ENCODE measurements around the gene TNXB.
"Not testable (repeated sequence)": the region's sequence is repeated elsewhere in the genome, so short reads cannot be mapped to it uniquely, and the experiment has no call there.

TNXB gene

DNA sequence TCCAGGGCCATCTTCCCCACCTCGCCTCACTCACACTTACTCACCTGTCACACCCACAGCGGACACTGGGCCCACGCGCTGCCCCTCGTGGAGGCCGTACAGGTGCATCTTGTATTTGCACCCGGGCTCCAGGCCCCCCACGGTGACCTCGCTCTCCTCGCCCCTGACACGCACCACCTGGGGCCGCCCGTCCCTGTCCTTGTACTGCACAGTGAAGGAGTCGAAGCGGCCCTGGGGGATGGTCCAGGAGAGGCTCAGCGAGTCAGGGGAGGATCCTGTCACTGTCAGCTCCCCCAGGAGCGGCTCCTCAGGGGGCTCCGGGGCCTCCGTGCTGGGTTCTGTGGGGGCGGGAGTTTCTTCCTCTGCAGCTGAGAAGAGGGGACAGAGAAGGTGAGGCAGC, 56.5 kb downstream of the TNXB start:
- DNase-seq, result not testable (repeated sequence)

DNA sequence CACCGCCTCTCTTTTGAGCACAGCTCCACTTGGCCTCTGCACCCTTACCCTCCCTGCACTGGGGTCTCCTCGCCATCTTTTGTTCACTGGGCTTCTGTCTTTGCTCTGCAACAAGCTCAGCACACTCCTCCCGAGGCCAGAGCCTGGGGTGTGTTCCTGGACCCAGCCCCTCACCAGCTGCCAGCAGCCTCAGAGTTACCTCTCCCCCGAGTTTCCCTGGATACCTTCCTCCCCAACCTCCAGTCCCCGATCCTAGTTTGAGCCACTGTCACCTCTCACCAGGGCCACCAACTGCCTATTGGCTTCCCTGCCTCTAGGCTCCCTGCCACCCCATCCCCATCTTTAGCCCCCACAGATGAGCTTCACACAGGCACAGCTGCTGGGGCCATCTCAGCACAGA, 58.6 kb downstream of the TNXB start:
- DNase-seq, result no peak

DNA sequence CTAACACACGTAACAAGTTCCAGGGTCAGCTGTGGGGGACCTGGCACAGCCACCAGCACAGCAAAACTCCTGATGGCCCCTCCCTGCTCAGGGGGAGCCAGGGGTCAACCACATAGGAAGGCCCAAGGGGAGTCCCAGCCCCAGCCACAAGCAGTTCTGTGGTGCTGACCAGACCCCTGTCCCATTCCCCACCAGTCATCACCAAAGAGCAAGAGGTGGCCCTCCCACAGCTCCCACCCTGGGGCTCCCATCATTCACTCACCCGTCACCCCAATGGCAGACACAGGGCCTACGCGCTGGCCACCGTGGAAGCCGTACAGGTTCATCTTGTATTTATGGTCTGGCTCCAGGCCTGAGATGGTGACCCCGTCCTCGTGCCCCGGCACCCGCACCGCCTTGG, 59.4 kb downstream of the TNXB start:
- DNase-seq, result not testable (repeated sequence)

DNA sequence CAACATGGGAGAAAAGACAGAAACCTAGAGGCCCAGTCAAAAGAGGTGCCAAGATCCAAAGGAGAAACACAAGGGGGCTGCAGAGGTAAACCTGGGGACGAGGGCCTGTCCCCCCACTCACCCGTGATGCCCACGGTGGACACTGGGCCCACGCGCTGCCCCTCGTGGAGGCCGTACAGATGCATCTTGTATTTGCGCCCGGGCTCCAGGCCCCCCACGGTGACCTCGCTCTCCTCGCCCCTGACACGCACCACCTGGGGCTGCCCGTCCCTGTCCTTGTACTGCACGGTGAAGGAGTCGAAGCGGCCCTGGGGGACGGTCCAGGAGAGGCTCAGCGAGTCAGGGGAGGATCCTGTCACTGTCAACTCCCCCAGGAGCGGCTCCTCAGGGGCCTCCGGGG, 60.0 kb downstream of the TNXB start:
- DNase-seq, result not testable (repeated sequence)

DNA sequence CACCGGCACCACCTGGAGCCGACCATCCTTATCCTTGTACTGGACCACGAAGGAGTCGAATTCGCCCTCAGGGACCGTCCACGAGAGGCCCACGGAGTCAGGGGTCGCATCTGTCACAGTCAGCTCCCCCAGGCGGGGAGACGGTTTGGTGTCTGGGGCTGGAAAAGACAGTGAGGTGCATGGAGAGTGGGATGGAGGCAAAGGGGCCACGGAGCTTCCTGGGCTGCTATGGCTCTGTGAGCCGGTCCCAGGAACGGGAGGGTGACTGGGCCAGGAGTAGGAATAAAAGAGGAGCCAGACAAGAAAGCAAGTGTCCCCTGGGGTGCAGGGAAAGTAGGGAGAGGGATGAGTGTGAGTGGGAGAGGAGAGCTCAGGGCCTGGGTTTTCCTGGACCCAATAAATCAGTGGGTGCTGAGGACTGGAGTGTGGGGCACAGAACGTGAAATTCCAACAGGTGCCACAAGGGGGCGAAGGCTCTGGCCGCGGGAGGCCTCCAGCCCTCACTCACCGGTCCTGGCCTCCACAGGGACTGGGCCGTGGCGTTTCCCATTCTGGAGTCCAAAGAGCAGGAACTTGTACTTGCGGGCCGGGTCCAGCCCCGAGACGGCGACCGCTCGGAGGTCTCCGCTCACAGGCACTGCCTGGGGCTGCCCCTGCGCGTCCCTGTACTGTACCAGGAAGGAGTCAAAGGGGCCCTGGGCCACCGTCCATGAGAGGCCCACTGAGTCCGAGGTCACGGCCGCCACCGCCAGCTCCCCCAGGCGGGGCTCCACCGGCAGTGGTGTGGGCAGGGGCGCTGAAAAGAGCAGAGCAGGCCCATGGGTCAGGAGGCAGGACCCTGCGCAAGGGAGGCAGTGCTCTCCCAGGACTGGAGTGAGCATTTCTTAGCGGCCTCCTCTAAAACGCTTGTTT, 61.0 kb downstream of the TNXB start:
- peak; percentile 91 for DNase-seq

DNA sequence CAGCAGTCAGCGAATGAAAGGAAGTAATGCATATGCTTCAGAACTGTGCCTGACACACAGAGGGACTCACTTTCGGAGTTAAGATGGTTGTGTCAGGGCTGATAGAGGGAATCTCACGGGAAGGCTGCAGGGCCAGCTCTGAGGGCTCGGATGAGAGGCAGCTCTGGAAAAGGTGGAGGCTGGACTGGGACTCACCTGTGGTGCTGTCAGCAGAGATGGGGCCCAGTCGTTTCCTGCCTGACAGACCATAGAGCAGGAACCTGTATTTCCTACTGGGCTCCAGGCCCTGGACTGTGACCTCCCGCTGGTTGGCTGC, 61.6 kb downstream of the TNXB start:
- DNase-seq, result no peak

DNA sequence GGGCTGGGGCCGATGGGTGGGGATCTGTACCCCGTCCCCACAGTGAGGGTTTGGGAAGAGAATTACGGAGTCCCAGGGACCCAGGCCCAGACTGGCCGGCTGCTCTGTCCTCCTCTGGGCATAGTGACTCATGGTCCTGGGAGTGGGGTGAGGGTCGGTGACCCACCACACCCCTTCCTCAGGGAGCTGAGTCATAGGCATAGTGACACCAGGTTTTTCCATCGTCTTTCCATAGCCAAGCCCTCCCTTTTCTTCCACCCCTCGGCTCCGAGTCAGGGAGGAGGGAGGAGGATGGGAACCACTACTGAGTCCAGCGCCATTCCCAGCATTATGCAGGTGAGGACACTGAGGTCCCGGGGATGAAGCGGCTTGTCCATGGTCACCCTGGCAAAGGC, 62.1 kb downstream of the TNXB start:
- DNase-seq, result no peak

DNA sequence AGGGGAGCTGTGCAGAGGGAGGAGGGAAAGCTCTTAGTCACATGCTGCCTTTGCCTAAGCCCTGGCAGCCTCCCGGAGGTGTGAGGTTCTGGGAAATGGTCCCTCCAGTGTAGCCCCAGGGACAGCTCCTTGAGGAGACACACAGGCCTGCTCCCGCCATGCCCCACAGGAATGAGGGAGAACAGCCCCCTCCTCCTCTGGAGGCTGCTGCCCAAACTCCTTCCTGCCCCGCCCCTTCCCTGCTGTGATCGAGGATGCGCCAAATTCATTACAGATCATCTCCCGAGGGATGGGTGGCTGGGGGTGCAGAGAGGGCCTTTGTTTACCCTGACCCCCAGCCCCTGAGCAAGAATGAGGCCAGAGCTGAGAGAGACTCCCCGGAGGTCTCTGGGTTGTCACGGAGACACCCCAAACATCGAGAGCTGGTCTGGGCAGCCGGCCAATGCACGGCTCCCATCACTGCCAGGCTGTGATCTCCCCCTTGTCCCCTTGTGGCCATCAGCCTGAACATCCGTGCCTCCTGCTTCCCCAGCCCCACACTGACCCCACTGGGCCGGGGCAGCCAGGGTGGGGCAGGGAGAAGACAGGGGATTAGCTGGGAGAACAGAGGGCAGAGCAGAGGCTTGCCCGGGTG, 62.6 kb downstream of the TNXB start:
- DNase-seq, result no peak

DNA sequence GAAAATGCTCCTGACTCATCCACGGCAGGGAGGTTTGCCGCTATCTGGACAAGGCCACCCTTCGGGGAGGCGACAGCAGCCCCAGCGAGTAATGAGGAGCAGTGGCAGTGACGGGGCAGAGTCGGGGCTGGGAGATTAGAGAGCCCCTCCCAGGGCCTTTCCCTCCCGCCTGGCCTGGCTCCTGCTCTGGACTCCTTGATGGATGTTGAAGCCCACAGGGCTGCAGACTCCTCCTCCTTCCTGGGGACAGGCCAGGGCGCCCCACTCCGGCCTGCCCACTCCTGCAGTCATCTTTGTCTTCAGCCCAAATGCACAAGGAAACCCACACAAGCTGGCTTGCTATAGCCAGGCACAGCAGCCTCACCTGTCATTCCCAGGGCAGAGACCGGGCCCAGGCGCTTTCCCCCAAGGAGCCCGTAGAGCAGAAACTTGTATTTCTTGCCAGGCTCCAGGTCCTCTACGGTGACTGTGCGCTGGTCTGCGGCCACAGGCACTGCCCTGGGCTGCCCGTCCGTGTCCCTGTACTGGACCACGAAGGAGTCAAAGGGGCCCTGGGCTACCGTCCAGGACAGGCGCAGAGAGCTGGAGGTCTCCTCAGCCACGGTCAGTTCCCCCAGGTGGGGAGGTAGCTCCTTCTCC, 63.2 kb downstream of the TNXB start:
- no peak for DNase-seq

DNA sequence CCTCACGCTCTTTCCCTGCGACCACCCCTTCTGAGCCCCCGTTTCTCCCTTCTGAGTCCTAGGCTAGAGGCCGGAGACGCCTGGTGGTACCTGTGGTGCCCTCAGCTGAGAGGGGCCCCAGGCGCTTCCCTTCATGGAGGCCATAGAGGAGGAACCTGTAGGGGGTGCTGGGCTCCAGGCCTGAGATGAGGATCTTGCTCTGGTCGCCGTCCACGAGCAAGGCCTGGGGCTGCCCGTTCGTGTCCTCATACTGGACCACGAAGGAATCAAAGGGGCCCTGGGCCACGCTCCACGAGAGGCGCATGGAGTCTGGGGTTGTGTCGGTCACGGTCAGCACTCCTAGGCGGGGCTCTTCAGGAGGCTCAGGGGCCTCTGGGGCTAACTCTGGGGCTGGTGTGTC, 64.2 kb downstream of the TNXB start:
- DNase-seq, result not testable (repeated sequence)

DNA sequence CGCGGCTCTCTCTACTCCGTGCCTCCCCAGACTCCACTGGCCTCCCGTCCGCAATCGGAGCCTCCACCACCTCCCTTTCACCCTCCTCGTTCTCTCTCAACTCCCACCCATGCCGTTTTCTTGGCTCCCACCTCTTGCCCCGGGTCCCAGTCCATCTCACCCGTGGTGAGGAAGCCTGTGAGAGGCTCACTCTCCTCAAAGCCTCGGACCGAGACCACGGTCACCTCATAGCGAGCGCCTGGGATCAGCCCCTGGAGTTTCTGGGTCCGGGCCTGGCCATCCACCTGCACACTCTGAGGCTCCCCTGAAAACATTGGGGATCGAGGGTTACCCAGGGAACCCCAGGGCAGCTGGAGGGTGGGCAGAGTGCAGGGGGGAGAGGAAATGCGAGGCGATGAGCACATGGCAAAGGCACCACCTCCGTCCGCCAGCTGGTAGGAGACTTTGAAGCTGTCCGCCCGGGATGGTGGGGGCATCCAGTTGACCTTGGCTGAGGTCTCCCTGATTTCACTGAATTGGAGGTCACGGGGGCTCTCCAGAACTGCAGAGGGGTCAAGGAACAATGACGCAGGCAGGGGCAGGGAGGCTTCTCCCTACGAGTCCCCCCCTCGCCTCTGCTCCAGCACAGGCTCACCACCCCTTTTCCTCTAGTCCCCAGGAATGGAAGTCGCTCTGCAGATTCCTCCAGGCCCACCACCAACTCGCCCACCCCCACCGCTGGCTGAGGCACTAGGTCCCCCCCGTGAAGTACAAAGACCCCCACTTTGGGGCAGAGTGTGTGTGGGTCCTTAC, 65.4 kb downstream of the TNXB start:
- DNase-seq, result not testable (repeated sequence)

DNA sequence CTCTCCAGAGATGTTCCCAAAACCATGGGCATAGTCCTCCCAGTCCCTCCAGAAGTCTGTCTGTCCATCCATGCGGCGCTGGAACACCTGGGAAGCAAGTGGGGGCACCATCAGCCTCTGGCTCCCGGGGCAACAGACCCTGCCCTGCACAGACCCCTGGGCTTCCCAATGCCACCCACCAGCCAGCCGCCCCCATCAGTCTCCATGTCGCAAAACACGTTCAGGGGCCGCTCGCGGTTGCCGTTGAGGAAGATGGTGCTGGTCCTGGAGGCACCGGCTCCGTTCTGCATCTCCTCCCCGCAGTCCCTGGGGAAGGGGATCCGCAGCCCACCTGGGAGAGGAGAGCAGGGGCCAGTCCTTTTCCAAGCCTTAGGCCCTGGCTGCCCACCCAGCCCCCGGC, 66.9 kb downstream of the TNXB start:
- DNase-seq, result not testable (repeated sequence)

DNA sequence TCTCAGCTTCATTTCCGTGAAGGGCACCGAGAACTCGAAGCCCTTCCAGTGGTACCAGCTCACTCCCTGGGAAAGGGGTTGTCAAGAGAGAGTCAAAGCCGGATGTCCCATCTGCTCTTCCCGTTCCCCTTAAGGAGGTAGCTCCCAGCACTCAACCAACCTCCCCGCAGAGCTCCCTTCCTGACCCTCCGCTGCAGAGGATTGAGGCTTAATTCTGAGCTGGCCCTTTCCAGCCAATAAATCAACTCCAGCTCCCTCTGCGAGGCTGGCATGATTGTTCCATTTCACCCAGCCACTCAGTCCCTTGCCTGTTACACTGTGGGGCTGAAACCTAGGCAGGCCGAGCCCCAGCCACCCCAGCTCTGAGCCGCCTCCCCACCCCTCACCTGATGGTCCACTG, 67.8 kb downstream of the TNXB start:
- DNase-seq, result not testable (repeated sequence)

DNA sequence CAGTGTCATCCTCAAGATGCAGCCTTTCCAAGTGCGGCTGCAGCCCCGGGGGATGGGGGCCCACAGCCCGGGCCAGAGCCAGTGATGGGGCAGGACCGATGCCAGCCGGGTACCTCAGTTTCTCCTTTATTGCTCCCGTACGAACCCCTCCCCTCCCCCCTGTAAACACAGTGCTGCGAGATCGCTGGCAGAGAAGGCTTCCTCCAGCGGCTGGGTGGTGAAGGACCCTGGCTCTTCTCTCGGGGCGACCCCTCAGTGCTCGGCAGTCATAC, 68.2 kb downstream of the TNXB start:
- not testable (repeated sequence) for DNase-seq

DNA sequence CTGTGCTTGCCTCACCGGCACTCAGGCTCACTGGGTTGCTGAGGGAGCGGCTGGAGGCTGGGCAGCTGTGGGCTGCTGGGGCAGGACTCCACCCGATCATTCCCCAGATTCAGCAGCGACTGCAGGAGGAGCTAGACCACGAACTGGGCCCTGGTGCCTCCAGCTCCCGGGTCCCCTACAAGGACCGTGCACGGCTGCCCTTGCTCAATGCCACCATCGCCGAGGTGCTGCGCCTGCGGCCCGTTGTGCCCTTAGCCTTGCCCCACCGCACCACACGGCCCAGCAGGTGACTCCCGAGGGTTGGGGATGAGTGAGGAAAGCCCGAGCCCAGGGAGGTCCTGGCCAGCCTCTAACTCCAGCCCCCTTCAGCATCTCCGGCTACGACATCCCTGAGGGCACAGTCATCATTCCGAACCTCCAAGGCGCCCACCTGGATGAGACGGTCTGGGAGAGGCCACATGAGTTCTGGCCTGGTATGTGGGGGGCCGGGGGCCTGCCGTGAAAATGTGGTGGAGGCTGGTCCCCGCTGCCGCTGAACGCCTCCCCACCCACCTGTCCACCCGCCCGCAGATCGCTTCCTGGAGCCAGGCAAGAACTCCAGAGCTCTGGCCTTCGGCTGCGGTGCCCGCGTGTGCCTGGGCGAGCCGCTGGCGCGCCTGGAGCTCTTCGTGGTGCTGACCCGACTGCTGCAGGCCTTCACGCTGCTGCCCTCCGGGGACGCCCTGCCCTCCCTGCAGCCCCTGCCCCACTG, 68.7 kb downstream of the TNXB start:
- not testable (repeated sequence) for DNase-seq

DNA sequence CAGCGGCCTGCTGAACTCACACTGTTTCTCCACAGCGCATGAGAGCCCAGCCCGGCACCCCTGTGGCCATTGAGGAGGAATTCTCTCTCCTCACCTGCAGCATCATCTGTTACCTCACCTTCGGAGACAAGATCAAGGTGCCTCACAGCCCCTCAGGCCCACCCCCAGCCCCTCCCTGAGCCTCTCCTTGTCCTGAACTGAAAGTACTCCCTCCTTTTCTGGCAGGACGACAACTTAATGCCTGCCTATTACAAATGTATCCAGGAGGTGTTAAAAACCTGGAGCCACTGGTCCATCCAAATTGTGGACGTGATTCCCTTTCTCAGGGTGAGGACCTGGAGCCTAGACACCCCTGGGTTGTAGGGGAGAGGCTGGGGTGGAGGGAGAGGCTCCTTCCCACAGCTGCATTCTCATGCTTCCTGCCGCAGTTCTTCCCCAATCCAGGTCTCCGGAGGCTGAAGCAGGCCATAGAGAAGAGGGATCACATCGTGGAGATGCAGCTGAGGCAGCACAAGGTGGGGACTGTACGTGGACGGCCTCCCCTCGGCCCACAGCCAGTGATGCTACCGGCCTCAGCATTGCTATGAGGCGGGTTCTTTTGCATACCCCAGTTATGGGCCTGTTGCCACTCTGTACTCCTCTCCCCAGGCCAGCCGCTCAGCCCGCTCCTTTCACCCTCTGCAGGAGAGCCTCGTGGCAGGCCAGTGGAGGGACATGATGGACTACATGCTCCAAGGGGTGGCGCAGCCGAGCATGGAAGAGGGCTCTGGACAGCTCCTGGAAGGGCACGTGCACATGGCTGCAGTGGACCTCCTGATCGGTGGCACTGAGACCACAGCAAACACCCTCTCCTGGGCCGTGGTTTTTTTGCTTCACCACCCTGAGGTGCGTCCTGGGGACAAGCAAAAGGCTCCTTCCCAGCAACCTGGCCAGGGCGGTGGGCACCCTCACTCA, 69.5 kb downstream of the TNXB start:
- not testable (repeated sequence) for DNase-seq

DNA sequence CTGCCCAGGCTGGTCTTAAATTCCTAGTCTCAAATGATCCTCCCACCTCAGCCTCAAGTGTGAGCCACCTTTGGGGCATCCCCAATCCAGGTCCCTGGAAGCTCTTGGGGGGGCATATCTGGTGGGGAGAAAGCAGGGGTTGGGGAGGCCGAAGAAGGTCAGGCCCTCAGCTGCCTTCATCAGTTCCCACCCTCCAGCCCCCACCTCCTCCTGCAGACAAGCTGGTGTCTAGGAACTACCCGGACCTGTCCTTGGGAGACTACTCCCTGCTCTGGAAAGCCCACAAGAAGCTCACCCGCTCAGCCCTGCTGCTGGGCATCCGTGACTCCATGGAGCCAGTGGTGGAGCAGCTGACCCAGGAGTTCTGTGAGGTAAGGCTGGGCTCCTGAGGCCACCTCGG, 70.3 kb downstream of the TNXB start:
- DNase-seq, result not testable (repeated sequence)

DNA sequence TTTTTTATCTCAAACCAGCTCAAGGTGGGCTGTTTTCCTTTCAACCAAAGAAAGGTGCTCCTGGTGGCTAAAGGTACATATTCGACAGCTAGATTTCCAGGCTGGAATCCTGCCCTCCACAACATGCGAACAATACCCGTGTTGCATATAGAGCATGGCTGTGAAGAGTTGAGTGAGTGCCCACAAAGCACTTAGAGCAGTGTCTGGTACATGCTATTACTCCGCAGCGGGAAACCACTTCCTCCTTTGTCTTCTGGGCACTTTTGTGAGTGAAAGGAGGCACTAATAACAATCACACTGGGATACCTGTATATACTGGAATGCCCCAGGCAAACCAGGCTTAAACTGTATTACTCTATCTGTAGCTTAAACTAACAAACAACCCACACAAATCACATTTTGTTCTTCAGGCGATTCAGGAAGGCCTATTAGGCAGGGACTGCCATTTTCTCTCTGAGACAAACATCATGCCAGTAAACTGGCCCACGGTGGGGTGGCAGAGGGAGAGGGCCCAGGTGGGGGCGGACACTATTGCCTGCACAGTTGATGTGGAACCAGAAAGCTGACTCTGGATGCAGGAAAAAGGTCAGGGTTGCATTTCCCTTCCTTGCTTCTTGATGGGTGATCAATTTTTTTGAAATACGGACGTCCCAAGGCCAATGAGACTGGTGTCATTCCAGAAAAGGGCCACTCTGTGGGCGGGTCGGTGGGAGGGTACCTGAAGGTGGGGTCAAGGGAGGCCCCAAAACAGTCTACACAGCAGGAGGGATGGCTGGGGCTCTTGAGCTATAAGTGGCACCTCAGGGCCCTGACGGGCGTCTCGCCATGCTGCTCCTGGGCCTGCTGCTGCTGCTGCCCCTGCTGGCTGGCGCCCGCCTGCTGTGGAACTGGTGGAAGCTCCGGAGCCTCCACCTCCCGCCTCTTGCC, 71.3 kb downstream of the TNXB start, which contains the start of gene CYP21A2:
CYP21A2 (plus strand) TSS at position 818 of the 927 bp plus-strand sequence; CDS start at position 826, 8 bp downstream.
- DNase-seq, result not testable (repeated sequence)

DNA sequence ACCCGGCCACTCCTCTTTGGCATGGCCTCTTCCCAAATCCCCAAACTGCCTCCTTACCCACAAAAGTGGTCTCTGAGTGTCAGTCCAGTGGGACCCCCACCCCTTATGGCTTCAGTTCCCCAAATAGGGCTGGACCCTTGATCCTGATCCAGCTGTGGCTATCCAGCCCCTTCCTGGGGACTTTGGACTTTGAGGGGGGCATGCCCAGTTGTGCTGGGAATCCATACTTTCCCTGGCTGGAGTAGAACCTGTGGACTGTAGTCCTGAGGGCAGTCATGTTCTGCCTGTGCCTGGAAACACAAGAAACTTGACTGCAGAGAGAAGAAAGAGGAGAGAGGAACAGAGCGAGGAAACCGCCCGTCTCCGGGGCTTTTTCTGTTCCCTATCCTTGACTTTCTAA, 72.0 kb downstream of the TNXB start:
- DNase-seq, result not testable (repeated sequence)
